ENCODE measurements around the gene CYP21A2.
A peak's percentile ranks its signal among the peaks of the same experiment; 100 is the strongest.

The CYP21A2 gene

GRCh38 chr6:32084780-32085179 lies 46.6 kb downstream of the CYP21A2 start:
- DNase-seq: no peak

DNA sequence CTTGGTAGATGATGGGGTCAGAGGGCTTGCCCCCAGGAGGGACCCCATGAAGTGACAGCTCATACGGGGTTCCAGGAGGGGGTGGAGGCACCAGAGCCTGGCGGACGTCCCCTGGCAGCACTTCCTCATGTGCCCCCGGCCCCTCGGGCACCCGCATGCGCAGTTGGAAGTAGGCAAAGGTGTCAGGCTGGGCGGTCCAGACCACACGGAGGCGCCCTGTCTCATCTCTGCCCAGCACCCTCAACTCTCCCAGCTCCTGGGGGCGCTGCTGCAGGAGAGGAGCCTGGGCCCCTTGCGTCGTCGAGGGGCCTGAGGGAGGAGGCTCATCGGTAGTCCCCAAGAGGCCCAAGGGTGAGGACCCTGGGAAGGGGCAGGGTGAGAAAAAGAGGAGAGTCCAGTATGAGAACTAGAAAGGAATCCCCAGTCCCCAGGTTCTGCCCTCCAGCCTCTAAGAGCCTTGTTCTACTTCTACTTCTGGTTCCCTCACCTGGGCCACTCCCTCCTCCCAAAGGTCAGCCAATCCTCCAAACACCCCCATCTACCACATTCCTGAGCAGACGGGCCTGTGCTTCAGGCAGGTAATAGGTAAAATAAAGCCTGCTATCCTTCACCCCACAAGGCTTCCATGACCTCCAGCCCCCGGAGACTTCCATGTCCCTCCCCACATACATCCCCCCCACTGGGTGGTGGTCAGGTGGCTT lies 47.7 kb downstream of the CYP21A2 start:
- DNase-seq: no peak

DNA sequence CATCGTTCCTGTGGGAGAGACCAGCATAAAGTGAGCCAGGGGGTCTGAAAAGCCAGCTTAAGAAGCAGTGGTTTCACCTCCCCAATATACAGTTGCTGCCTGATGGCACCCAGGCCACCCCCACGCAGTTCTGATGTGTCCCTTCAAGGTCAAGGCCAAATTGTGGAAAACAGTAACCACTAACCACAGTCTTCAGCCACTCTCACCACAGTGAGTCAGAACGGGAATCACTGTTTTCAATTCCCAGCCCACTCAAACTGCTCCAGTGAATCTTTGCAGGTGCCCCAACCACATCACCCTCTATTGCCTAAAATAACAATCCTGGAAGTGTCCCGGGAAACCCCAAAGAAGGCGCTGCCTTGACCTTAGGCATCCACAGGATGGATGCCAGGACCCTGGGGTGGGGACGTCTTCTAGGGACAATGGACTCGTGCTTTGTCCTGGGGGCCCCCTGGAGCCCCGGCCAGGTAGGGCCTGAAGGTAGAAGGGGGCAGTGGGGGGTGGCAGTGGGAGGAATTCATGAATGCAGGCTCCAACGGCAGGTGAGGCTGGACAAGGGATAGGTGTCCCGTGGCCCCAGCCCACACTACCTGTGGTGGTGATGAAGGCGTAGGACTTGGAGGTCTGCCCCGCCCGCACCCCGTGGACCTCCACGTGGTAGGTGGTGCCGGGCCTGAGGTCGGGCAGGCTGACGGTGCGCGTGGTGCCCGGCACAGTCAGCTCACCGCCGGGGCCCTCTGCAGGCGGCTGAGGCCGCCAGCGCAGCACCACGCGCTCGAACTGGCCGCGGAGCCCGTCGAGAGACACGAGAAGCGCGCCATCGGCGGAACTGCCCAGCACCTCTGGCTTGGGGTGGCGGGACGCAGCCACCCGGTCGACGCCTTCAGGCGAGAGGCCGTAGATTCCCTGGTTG lies 48.7 kb downstream of the CYP21A2 start:
- DNase-seq: no peak

- peak; percentile 8 for DNase-seq
These were observed 49.6 kb downstream of the CYP21A2 start for GRCh38 chr6:32087574-32088486.

DNA sequence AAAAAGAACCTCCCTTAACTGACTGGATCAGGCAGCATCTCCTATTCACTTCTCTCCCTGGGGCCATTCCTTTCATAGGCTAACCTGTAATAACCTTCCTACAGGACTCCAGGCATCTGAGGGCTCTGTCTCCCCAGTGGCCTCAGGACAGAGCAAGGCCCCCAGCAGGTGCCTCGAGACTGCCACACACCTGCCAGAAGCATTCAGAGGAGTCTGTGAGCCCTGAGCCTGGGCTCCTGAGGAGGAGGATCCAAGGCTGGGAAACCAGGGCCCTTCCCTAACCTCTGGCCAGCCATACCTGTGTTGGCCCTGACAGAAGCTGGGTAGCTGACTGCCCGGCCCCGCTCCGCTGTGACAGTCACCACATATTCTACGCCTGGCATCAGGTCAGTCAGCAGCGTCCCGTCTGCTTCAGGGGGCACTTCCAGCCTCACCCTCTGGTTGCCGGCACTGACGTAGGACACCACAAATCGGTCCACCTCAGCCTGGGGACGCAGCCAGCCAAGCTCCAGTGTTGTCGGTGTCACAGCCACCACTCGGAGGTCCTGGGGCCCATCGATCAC lies 50.4 kb downstream of the CYP21A2 start:
- no peak for DNase-seq

GRCh38 chr6:32089082-32089828 lies 51.0 kb downstream of the CYP21A2 start:
- no peak for DNase-seq
